IMR-90 (cell line): ENCODE results near the gene PACS1. TPM values are rescaled to one million over a fixed set of nuclear protein-coding genes. Genes with fewer than 3 reads are reported as not detected.

ENCODE experiments used
- ATAC-seq: fragments of 200-7000 bp; cut with Tn5 transposase; 2 replicates; pipeline ENCODE4 v1.9.1; 2020; ENCODE audit warnings: low read depth, mild to moderate bottlenecking, moderate library complexity
- BruUV-seq: library from RNA; stranded (reverse); fragments of 400-500 nt; replicated peaks from 2 replicates; lab custom pipeline; 2021; lab: Mats Ljungman, UMichigan
- CTCF ChIA-PET: fragments of 300-600 bp; formaldehyde crosslinking; extraction: SDS; loops from one replicate; lab custom pipeline; 2021; ENCODE audit warnings: antibody characterized with exemption; lab: Yijun Ruan, JAX
- POLR2A ChIA-PET: fragments of 300-600 bp; sonication (Branson Sonifier 250); formaldehyde crosslinking; loops from one replicate; lab custom pipeline; 2022; ENCODE audit warnings: antibody characterized with exemption; ENCODE audit not compliant: unreplicated experiment; lab: Charles Lee
- DNase-seq: peaks from one replicate; pipeline ENCODE4 v3.0.0; 2013
- H2AFZ ChIP-seq: replicated peaks from 2 replicates; pipeline ENCODE3; 2013; ENCODE audit warnings: low read length, mild to moderate bottlenecking; ENCODE audit not compliant: poor library complexity
- H2AK5ac ChIP-seq: 2 replicates; pipeline ENCODE4 v1.6.1; 2013; ENCODE audit warnings: low read depth, low read length, inconsistent platforms
- H2AK9ac ChIP-seq: replicated peaks from 2 replicates; pipeline ENCODE3; 2013; ENCODE audit warnings: mild to moderate bottlenecking, low read depth, low read length, moderate library complexity; ENCODE audit not compliant: poor library complexity
- H2BK120ac ChIP-seq: 2 replicates; pipeline ENCODE4 v1.6.1; 2013; ENCODE audit warnings: low read depth, low read length, inconsistent platforms
- H2BK15ac ChIP-seq: 3 replicates; pipeline ENCODE4 v1.6.1; 2013; ENCODE audit warnings: low read depth, low read length, inconsistent platforms
- H2BK20ac ChIP-seq: 2 replicates; pipeline ENCODE4 v1.6.1; 2013; ENCODE audit warnings: low read depth, mild to moderate bottlenecking, inconsistent platforms, low read length, moderate library complexity
- H2BK5ac ChIP-seq: 2 replicates; pipeline ENCODE4 v1.6.1; 2013; ENCODE audit warnings: mild to moderate bottlenecking, low read depth, low read length, inconsistent platforms; ENCODE audit not compliant: poor library complexity, severe bottlenecking
- H3K14ac ChIP-seq: replicated peaks from 2 replicates; pipeline ENCODE4 v1.6.1; 2013; ENCODE audit warnings: low read depth, low read length, inconsistent platforms
- H3K18ac ChIP-seq: 2 replicates; pipeline ENCODE4 v1.6.1; 2013; ENCODE audit warnings: low read depth, low read length, control low read depth
- H3K23ac ChIP-seq: 2 replicates; pipeline ENCODE4 v1.6.1; 2013; ENCODE audit warnings: low read depth, low read length, inconsistent platforms
- H3K27ac ChIP-seq: 2 replicates; pipeline ENCODE4 v1.5.1; 2013; ENCODE audit warnings: mild to moderate bottlenecking, control low read depth, low read length; ENCODE audit not compliant: insufficient read depth
- H3K27me3 ChIP-seq: 2 replicates; pipeline ENCODE4 v1.6.1; 2013; ENCODE audit warnings: low read length; ENCODE audit not compliant: control insufficient read depth, insufficient read depth
- H3K36me3 ChIP-seq: 2 replicates; pipeline ENCODE4 v1.6.1; 2013; ENCODE audit warnings: low read length, mixed read lengths; ENCODE audit not compliant: control insufficient read depth, insufficient read depth
- H3K4ac ChIP-seq: 2 replicates; pipeline ENCODE4 v1.6.1; 2013; ENCODE audit warnings: low read depth, low read length, inconsistent platforms
- H3K4me1 ChIP-seq: 2 replicates; pipeline ENCODE4 v1.6.1; 2013; ENCODE audit warnings: low read length, mixed read lengths; ENCODE audit not compliant: control insufficient read depth, insufficient read depth
- H3K4me2 ChIP-seq: 2 replicates; pipeline ENCODE4 v1.6.1; 2013; ENCODE audit warnings: low read depth, mild to moderate bottlenecking, control low read depth, low read length, moderate library complexity
- H3K4me3 ChIP-seq: 2 replicates; pipeline ENCODE4 v1.5.1; 2013; ENCODE audit warnings: low read depth, mild to moderate bottlenecking, control low read depth, low read length, moderate library complexity; ENCODE audit not compliant: insufficient read depth
- H3K56ac ChIP-seq: 2 replicates; pipeline ENCODE4 v1.6.1; 2013; ENCODE audit warnings: low read length, inconsistent platforms; ENCODE audit not compliant: insufficient read depth; ENCODE audit errors: extremely low read depth
- H3K79me1 ChIP-seq, 2 experiments: 2 replicates each; pipeline ENCODE4 v1.6.1; 2013; ENCODE audit warnings: low read length in 2 of 2, inconsistent platforms in 1 of 2, low read depth in 1 of 2
- H3K9ac ChIP-seq: 2 replicates; pipeline ENCODE4 v1.6.1; 2013; ENCODE audit warnings: low read depth, low read length, control low read depth
- H3K9me1 ChIP-seq: 2 replicates; pipeline ENCODE4 v1.6.1; 2013; ENCODE audit warnings: low read length, inconsistent platforms; ENCODE audit not compliant: insufficient read depth
- H3K9me3 ChIP-seq: 2 replicates; pipeline ENCODE4 v1.6.1; 2013; ENCODE audit warnings: low read length; ENCODE audit not compliant: control insufficient read depth, insufficient read depth
- H4K20me1 ChIP-seq: 2 replicates; pipeline ENCODE4 v1.6.1; 2013; ENCODE audit warnings: low read length, inconsistent platforms; ENCODE audit not compliant: insufficient read depth
- H4K5ac ChIP-seq: 2 replicates; pipeline ENCODE4 v1.6.1; 2013; ENCODE audit warnings: mild to moderate bottlenecking, low read depth, low read length, control low read depth
- H4K8ac ChIP-seq, 2 experiments: 2 replicates each; pipeline ENCODE4 v1.6.1; 2013; ENCODE audit warnings: low read depth in 2 of 2, low read length in 2 of 2, control low read depth in 1 of 2, inconsistent platforms in 1 of 2
- H4K91ac ChIP-seq: 2 replicates; pipeline ENCODE4 v1.6.1; 2013; ENCODE audit warnings: low read depth, low read length, inconsistent platforms; ENCODE audit not compliant: insufficient read depth
- BHLHE40 ChIP-seq: fragments of 150-350 bp; IDR thresholded peaks from 2 replicates; pipeline ENCODE4 v1.6.1; 2016; ENCODE audit warnings: mild to moderate bottlenecking, low read depth, low read length
- CEBPB ChIP-seq: IDR thresholded peaks from 2 replicates; pipeline ENCODE4 v1.6.1; 2012; ENCODE audit warnings: low read depth, low read length, improper control_type of control experiment
- CHD1 ChIP-seq: IDR thresholded peaks from 2 replicates; pipeline ENCODE4 v1.6.1; 2012; ENCODE audit warnings: low read depth, low read length, improper control_type of control experiment
- CTCF ChIP-seq: conservative IDR thresholded peaks from 2 replicates; pipeline ENCODE4 v1.5.1; 2012; ENCODE audit warnings: mild to moderate bottlenecking, low read depth, low read length, improper control_type of control experiment
- FOS ChIP-seq: fragments of 150-350 bp; IDR thresholded peaks from 2 replicates; pipeline ENCODE4 v1.6.1; 2016; ENCODE audit warnings: low read depth, low read length
- MAFK ChIP-seq: IDR thresholded peaks from 2 replicates; pipeline ENCODE4 v1.6.1; 2012; ENCODE audit warnings: low read depth, low read length, improper control_type of control experiment
- MAZ ChIP-seq: IDR thresholded peaks from 2 replicates; pipeline ENCODE4 v1.6.1; 2012; ENCODE audit warnings: low read depth, mild to moderate bottlenecking, low read length, improper control_type of control experiment, moderate library complexity, borderline replicate concordance
- MXI1 ChIP-seq: IDR thresholded peaks from 2 replicates; pipeline ENCODE4 v1.6.1; 2012; ENCODE audit warnings: low read depth, mild to moderate bottlenecking, low read length, moderate library complexity, borderline replicate concordance
- NFE2L2 ChIP-seq: fragments of 150-350 bp; IDR thresholded peaks from 2 replicates; pipeline ENCODE4 v1.6.1; 2016; ENCODE audit warnings: low read depth, mild to moderate bottlenecking, low read length
- POLR2A ChIP-seq: IDR thresholded peaks from 2 replicates; pipeline ENCODE4 v1.6.1; 2012; ENCODE audit warnings: mild to moderate bottlenecking, low read depth, low read length
- RAD21 ChIP-seq: IDR thresholded peaks from 2 replicates; pipeline ENCODE4 v1.6.1; 2012; ENCODE audit warnings: low read length, improper control_type of control experiment
- RCOR1 ChIP-seq: IDR thresholded peaks from 2 replicates; pipeline ENCODE4 v1.6.1; 2012; ENCODE audit warnings: mild to moderate bottlenecking, low read length, improper control_type of control experiment; ENCODE audit not compliant: insufficient replicate concordance
- RFX5 ChIP-seq: IDR thresholded peaks from 2 replicates; pipeline ENCODE4 v1.8.0; 2012; ENCODE audit warnings: low read depth, mild to moderate bottlenecking, low read length, moderate library complexity
- SMC3 ChIP-seq: fragments of 150-350 bp; IDR thresholded peaks from 2 replicates; pipeline ENCODE4 v1.6.1; 2016; ENCODE audit warnings: low read depth, mild to moderate bottlenecking, antibody characterized with exemption, low read length, moderate library complexity
- USF2 ChIP-seq: fragments of 150-350 bp; IDR thresholded peaks from 2 replicates; pipeline ENCODE4 v1.6.1; 2017; ENCODE audit warnings: mild to moderate bottlenecking, antibody characterized with exemption, low read length, low read depth
- WGBS, 2 experiments: methylation state at CpG; one replicate each; pipeline versions ENCODE4 v1.1.5 to v1.1.7; 2013; ENCODE audit warnings: missing lambda C conversion rate in 2 of 2; ENCODE audit not compliant: insufficient read length in 1 of 2; ENCODE audit errors: extremely low coverage in 2 of 2; 5-methylcytosine and 5-hydroxymethylcytosine counted together
- dilution Hi-C: fragments of 300-500 bp; cut with HindIII; formaldehyde crosslinking; loops from one replicate; pipeline ENCODE4 v1.14.3; 2018; ENCODE audit warnings: low sequenced_read_pairs; ENCODE audit not compliant: unreplicated experiment
- in situ Hi-C: fragments of 300-500 bp; cut with MboI; formaldehyde crosslinking; loops from 3 replicates; pipeline ENCODE4 v1.14.3; 2019; ENCODE audit warnings: low sequenced_read_pairs, inconsistent platforms, mixed read lengths
- intact Hi-C: fragments of 100-400 bp; cut with micrococcal nuclease; formaldehyde crosslinking; loops from 2 replicates; pipeline ENCODE4 v1.10.0; 2022
- polyA plus RNA-seq, 3 experiments: library from polyadenylated mRNA; depleted of rRNA; stranded (reverse); fragments of >200 nt; gene quantifications; 2 replicates each; pipeline ENCODE4 v1.2.3, GENCODE V29; 2012; ENCODE audit warnings: low replicate concordance in 1 of 3
- total RNA-seq: library from RNA; depleted of rRNA; stranded (reverse); fragments of >200 nt; gene quantifications from 2 replicates; pipeline ENCODE4 v1.2.3, GENCODE V29; 2012
- TF ChIP-seq, protein P1 (sequence below): fragments of 150-350 bp; IDR thresholded peaks from 2 replicates; pipeline ENCODE4 v1.6.1; 2016; ENCODE audit warnings: low read depth, mild to moderate bottlenecking, low read length, moderate library complexity, borderline replicate concordance

The PACS1 gene
- total and polyA plus RNA-seq, 2 of the 4 experiments (the other 2 are of a cell fraction), result 7.3 to 32.0 TPM

GRCh38 chr11:66261578-66261977 is 191.5 kb downstream of the PACS1 start:
- H3K18ac ChIP-seq, result no peak overlapping the region
- H3K14ac ChIP-seq, result no peak overlapping the region
- H2AFZ ChIP-seq, result no peak overlapping the region
- H3K4ac ChIP-seq, result no peak overlapping the region
- peaks cover 9% of the 10 kb centered on the region; the same call in 1 of the 2 replicates for H3K4me1 ChIP-seq
- in situ Hi-C loops, result no loop called here
- POLR2A ChIA-PET, result no interaction called here
- H2BK15ac ChIP-seq, result no peak overlapping the region
- WGBS, 2 experiments, result 86% methylated on average over 8 of the region's 16 CpGs; no CpG with 5 or more reads in 1 of the 2 experiments
- H2BK20ac ChIP-seq, result no peak overlapping the region
- DNase-seq, result no peak
- no peak overlapping the region for H4K91ac ChIP-seq
- H3K79me1 ChIP-seq, result peaks cover 28 to 54% of the 10 kb centered on the region in 2 experiments
- ATAC-seq, result no peak
- peaks cover 19% of the 10 kb centered on the region for H4K20me1 ChIP-seq
- H3K27ac ChIP-seq, result no peak overlapping the region
- no peak overlapping the region for H4K8ac ChIP-seq
- H2BK5ac ChIP-seq, result no peak overlapping the region
- peaks cover 50% of the 10 kb centered on the region for H3K36me3 ChIP-seq
- dilution Hi-C loops, result no loop called here
- no peak for TF ChIP-seq POLR2A
- TF ChIP-seq, protein P1, sequence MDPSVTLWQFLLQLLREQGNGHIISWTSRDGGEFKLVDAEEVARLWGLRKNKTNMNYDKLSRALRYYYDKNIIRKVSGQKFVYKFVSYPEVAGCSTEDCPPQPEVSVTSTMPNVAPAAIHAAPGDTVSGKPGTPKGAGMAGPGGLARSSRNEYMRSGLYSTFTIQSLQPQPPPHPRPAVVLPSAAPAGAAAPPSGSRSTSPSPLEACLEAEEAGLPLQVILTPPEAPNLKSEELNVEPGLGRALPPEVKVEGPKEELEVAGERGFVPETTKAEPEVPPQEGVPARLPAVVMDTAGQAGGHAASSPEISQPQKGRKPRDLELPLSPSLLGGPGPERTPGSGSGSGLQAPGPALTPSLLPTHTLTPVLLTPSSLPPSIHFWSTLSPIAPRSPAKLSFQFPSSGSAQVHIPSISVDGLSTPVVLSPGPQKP, result no peak
- TF ChIP-seq RAD21, result no peak
- no peak for TF ChIP-seq CTCF
- TF ChIP-seq CEBPB, result no peak
- TF ChIP-seq RCOR1, result no peak
- no peak for TF ChIP-seq SMC3
- TF ChIP-seq NFE2L2, result no peak
- no peak for TF ChIP-seq MAFK
- no peak for TF ChIP-seq CHD1
- no peak for TF ChIP-seq MAZ
- no peak for TF ChIP-seq USF2
- TF ChIP-seq RFX5, result no peak
- no peak for TF ChIP-seq FOS
- TF ChIP-seq MXI1, result no peak
- TF ChIP-seq BHLHE40, result no peak
- no peak overlapping the region for H2AK9ac ChIP-seq
- H3K9me3 ChIP-seq, result no peaks in the 10 kb centered on the region
- no peak overlapping the region for H2BK120ac ChIP-seq
- no peaks in the 10 kb centered on the region; the same call in 1 of the 2 replicates for H3K9me1 ChIP-seq
- H3K4me2 ChIP-seq, result no peak overlapping the region
- intact Hi-C loops, result no loop called here
- H2AK5ac ChIP-seq, result no peak overlapping the region
- no TSS peak for BruUV-seq
- no peak overlapping the region for H3K23ac ChIP-seq
- H3K27me3 ChIP-seq, result no peaks in the 10 kb centered on the region
- no peak overlapping the region for H4K5ac ChIP-seq
- CTCF ChIA-PET, result no interaction called here
- no peak overlapping the region for H3K4me3 ChIP-seq
- no peak overlapping the region for H3K56ac ChIP-seq
- H3K9ac ChIP-seq, result no peak overlapping the region
